ENCODE measurements around the gene COL20A1.

- TF ChIP-seq CTCF (IDR thresholded peaks at IDR 0.05): no peak
- TF ChIP-seq POLR2A (IDR thresholded peaks at IDR 0.05): no peak
These were observed 36.9 kb upstream of the COL20A1 start for GRCh38 chr20:63255931-63256704.

All from testis (tissue), 2 donors.